ENCODE data around the gene KCNIP1. TPM values are rescaled to one million over a fixed set of nuclear protein-coding genes. Genes with fewer than 3 reads are reported as not detected.

KCNIP1 gene
- total RNA-seq, 2 donors from 2014 or later, result 1.6 to 13.5 TPM

DNA sequence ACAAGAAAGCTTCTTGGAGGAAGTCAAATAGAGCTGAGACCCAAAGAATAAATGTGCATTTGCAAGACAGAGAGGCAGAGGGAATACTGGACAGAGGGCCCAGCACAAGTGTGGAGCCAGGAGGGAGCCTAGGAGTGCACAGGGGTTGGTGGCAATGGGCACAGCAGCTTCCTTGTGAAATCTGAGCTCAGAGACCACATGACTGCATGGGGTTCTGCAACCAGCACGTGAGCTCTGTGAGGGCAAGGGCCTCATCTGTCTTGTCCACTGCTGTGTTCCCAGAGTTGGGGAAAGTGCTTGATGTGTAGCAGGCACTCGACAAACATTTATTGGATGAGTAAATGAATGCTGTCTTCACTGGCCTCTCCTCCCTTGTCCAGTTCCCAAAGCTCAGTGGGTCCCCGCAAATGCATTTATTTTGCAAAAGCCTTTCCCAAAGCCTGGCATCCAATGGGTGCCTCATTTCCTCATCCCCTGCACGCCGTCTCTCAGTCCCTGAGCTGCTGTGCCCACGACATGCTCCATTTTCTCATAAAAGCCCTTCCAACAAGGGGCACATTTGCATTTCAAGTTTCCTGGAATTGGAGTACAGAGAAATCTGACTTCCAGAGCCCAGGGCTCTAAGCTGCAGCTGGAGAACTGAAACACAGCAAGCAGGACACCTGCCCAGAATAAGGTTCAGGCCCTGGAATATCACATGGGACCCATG, 58.5 kb downstream of the KCNIP1 start:
- TF ChIP-seq POLR2AphosphoS5 (IDR thresholded peaks at IDR 0.05) (no peak), POLR2A (IDR thresholded peaks at IDR 0.05) (no peak)
- TF ChIP-seq, protein P1, sequence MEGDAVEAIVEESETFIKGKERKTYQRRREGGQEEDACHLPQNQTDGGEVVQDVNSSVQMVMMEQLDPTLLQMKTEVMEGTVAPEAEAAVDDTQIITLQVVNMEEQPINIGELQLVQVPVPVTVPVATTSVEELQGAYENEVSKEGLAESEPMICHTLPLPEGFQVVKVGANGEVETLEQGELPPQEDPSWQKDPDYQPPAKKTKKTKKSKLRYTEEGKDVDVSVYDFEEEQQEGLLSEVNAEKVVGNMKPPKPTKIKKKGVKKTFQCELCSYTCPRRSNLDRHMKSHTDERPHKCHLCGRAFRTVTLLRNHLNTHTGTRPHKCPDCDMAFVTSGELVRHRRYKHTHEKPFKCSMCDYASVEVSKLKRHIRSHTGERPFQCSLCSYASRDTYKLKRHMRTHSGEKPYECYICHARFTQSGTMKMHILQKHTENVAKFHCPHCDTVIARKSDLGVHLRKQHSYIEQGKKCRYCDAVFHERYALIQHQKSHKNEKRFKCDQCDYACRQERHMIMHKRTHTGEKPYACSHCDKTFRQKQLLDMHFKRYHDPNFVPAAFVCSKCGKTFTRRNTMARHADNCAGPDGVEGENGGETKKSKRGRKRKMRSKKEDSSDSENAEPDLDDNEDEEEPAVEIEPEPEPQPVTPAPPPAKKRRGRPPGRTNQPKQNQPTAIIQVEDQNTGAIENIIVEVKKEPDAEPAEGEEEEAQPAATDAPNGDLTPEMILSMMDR (IDR thresholded peaks at IDR 0.05), result no peak
- intact Hi-C loops (cut with DNase I), result no loop called here
- H3K27ac ChIP-seq, result no peak overlapping the region
- H3K4me3 ChIP-seq, result no peak overlapping the region
- no peaks in the 10 kb centered on the region for H3K27me3 ChIP-seq (replicated peaks; ENCODE audit: insufficient read depth)
- DNase-seq (ENCODE audit: low spot score), result no peak
- WGBS, result 81% methylated on average over 6 of the region's 6 CpGs
- H3K9me3 ChIP-seq, result no peaks in the 10 kb centered on the region
- no peaks in the 10 kb centered on the region for H3K4me1 ChIP-seq (replicated peaks)
- no peaks in the 10 kb centered on the region for H3K36me3 ChIP-seq

DNA sequence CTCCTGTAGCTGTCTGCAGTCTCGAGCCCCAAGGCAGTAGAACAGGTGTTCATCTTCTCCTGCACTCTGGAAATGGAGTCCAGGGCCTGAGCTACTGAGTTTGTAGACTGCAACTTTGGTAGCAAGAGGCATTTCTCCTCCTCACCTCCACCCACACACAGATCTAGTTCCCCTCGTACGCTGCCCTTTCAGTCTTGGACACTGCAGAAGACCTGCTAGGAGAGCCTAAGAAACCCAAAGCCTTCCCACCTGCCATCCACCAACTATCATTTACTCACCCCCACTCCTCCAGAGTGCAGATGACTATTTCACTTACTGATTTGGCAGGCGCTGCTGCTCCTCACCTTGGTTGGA, 59.0 kb downstream of the KCNIP1 start:
- Histone ChIP-seq H3K27ac (no peak overlapping the region), H3K4me3 (no peak overlapping the region), H3K4me1 (replicated peaks) (no peaks in the 10 kb centered on the region), H3K9me3 (no peaks in the 10 kb centered on the region), H3K36me3 (no peaks in the 10 kb centered on the region), H3K27me3 (replicated peaks; ENCODE audit: insufficient read depth) (no peaks in the 10 kb centered on the region)
- DNase-seq (ENCODE audit: low spot score), result no peak
- WGBS, result 86% methylated on average over 4 of the region's 4 CpGs
- intact Hi-C loops (cut with DNase I), result no loop called here
- no peak for TF ChIP-seq POLR2A (IDR thresholded peaks at IDR 0.05)
- TF ChIP-seq, protein P1 (IDR thresholded peaks at IDR 0.05), result no peak
- no peak for TF ChIP-seq POLR2AphosphoS5 (IDR thresholded peaks at IDR 0.05)

DNA sequence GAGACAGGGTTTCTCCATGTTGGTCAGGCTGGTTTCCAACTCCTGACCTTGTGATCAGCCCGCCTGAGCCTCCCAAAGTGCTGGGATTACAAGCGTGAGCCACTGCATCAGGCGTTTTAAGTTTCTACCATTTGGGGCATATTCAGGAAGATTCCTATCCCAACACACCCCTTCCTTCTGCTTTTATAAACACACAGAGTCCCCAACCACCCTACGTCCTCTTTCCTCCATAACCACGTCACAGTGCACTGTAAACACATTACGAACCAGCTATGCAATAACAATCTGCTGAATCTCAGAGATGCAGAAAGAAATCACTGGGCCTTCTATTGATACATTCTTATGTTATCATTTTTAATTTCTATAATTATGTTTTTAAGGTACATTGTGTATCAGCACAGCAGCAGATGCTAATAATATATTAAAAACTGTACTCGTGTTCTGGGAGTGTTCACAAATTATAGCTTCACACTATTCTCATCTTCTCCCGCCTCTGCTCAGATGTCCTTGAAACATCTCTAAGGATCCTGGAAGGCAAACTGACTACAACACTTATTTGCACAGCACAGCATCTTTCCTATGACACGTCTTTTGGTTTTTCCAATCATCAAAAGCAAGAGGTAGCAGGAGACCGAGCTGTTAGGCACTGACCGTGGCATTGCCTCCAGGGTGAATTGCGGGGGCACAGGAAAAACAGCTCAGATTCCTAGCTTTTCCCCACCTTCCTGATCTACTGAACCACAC, 60.2 kb downstream of the KCNIP1 start:
- intact Hi-C loops (cut with DNase I), result no loop called here
- Histone ChIP-seq H3K36me3 (no peaks in the 10 kb centered on the region), H3K27me3 (replicated peaks; ENCODE audit: insufficient read depth) (no peaks in the 10 kb centered on the region), H3K9me3 (no peaks in the 10 kb centered on the region), H3K4me1 (replicated peaks) (no peaks in the 10 kb centered on the region), H3K27ac (no peak overlapping the region), H3K4me3 (no peak overlapping the region)
- TF ChIP-seq POLR2A (IDR thresholded peaks at IDR 0.05) (no peak), POLR2AphosphoS5 (IDR thresholded peaks at IDR 0.05) (no peak)
- TF ChIP-seq, protein P1 (IDR thresholded peaks at IDR 0.05), result no peak
- no peak for DNase-seq (ENCODE audit: low spot score)
- 83% methylated on average over 12 of the region's 12 CpGs for WGBS

DNA sequence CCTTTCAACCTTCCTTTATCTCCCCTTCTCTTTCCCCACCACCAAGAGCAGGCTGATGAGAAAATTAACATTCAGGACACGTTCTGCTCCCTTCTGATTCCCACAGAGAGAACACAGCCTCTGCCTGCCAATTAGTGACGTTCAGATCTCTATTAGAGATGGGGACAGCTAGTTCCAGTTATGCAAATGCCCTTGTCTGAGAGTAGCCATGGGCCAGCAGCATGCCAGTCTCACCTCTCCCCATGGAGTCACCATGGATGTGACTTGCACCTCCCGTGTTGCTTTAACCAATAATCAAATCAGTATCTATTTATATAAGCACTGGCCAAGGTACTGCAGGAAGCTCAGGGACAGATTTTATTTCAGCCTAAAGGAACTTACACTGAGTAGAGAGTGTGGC, 61.3 kb downstream of the KCNIP1 start:
- intact Hi-C loops (cut with DNase I), result no loop called here
- Histone ChIP-seq H3K9me3 (no peaks in the 10 kb centered on the region), H3K36me3 (no peaks in the 10 kb centered on the region), H3K4me1 (replicated peaks) (no peaks in the 10 kb centered on the region), H3K27ac (no peak overlapping the region), H3K27me3 (replicated peaks; ENCODE audit: insufficient read depth) (no peaks in the 10 kb centered on the region), H3K4me3 (no peak overlapping the region)
- TF ChIP-seq, protein P1 (IDR thresholded peaks at IDR 0.05), result no peak
- TF ChIP-seq POLR2AphosphoS5 (IDR thresholded peaks at IDR 0.05), result peak; percentile 39
- WGBS, result 16% methylated on average over 3 of the region's 3 CpGs
- no peak for DNase-seq (ENCODE audit: low spot score)

DNA sequence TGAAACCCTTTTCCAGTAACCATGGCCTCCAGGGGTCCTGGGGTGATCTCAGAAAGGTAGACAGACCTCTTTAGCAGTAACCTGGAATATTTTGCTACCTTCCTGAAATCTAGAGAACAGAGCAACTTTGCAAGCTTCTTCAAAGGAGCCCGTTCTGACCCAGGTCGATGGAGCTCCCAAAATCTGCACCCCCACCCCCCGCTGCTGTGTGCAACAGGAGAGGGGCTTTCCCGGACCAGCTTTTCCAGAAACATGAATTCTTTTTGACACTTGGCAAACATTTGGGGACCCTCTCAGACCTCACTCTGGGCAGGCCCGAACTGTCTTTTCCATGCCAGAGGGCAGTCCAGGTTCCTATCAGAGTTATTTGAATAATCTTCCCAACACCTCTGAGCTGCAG, 65.3 kb downstream of the KCNIP1 start:
- no peaks in the 10 kb centered on the region for H3K36me3 ChIP-seq
- no peak overlapping the region for H3K27ac ChIP-seq
- no peak overlapping the region for H3K4me3 ChIP-seq
- no peaks in the 10 kb centered on the region for H3K4me1 ChIP-seq (replicated peaks)
- no peak for DNase-seq (ENCODE audit: low spot score)
- H3K9me3 ChIP-seq, result no peaks in the 10 kb centered on the region
- 78% methylated on average over 5 of the region's 5 CpGs for WGBS
- intact Hi-C loops (cut with DNase I), result no loop called here
- H3K27me3 ChIP-seq (replicated peaks; ENCODE audit: insufficient read depth), result no peaks in the 10 kb centered on the region
- TF ChIP-seq, protein P1 (IDR thresholded peaks at IDR 0.05), result no peak
- TF ChIP-seq POLR2AphosphoS5 (IDR thresholded peaks at IDR 0.05) (no peak), POLR2A (IDR thresholded peaks at IDR 0.05) (no peak)
